HG02981 (cell line): ENCODE results near the gene PTGES.

Source experiments
- ATAC-seq: cut with Tn5 transposase; IDR thresholded peaks from one replicate; pipeline ENCODE4 v1.9.1; 2021; ENCODE audit warnings: mild to moderate bottlenecking, moderate library complexity; ENCODE audit not compliant: unreplicated experiment

The PTGES gene

GRCh38 chr9:129696944-129697655 lies 55.7 kb downstream of the PTGES start:
- no peak for ATAC-seq

GRCh38 chr9:129695870-129696269 lies 57.0 kb downstream of the PTGES start:
- no peak for ATAC-seq

DNA sequence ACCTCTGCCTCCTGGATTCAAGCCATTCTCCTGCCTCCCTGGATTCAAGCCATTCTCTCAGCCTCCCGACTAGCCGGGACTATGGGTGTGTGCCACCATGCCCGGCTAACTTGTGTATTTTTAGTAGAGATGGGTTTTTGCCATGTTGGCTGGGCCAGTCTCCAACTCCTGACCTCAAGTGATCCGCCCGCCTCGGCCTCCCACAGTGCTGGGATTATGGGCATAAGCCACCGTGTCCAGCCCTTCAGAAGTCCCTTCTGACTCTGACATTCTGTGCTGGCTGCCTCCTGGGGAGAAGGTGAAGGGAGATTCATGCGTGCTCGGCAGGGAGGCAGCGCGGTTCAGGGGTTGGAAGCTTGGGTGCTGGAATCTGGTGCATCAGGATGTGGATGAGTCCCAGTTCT lies 58.6 kb downstream of the PTGES start:
- no peak for ATAC-seq

DNA sequence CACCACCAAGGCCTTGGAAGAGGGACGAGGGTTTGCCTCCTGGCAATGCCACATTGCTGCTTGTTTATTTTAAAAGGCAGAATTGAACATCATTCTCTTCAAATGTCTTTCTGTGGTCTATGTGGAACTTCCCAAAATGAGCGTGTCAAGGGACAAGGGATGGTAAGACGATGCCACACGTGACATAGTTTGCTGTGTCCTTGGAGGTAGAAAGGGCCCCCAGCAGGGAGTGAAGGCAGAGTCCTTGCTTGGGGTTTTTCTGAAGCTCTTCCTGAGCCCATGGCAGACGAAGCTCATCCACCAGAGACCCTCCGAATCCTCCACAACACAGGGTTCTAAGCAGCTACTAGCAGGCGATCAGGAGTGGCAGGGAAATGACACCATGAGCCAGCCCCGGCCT lies 59.1 kb downstream of the PTGES start:
- no peak for ATAC-seq

- ATAC-seq, result no peak
Measured at GRCh38 chr9:129692534-129692933, 60.3 kb downstream of the PTGES start.
